HCT116 (cell line): ENCODE measurements around the gene CALHM3.

ENCODE experiments used
- CTCF ChIP-seq, 3 experiments: fragments of 200-600 bp in 1 of 3; sonication (generic) in 1 of 3; IDR thresholded peaks in 2 of 3; conservative IDR thresholded peaks in 1 of 3; 2 replicates each; pipeline ENCODE4 v1.5.1; 2012 to 2017; ENCODE audit warnings: low read depth in 2 of 3, low read length in 2 of 3, antibody characterized with exemption in 1 of 3, borderline replicate concordance in 1 of 3, control low read depth in 1 of 3, mild to moderate bottlenecking in 1 of 3, mixed read lengths in 1 of 3, mixed run types in 1 of 3, moderate library complexity in 1 of 3; ENCODE audit not compliant: insufficient read depth in 1 of 3
- EGR1 ChIP-seq: IDR thresholded peaks from 2 replicates; pipeline ENCODE4 v1.6.1; 2012; ENCODE audit warnings: low read depth
- POLR2A ChIP-seq: IDR thresholded peaks from 2 replicates; pipeline ENCODE4 v1.7.0; 2011; ENCODE audit warnings: borderline replicate concordance; ENCODE audit not compliant: insufficient read depth, insufficient read length; ENCODE audit errors: extremely low read depth
- POLR2AphosphoS5 ChIP-seq: IDR thresholded peaks from 2 replicates; pipeline ENCODE4 v1.6.1; 2011; ENCODE audit warnings: mild to moderate bottlenecking, low read depth, low read length, moderate library complexity
- SIN3A ChIP-seq: IDR thresholded peaks from 2 replicates; pipeline ENCODE4 v1.6.1; 2012; ENCODE audit warnings: low read depth
- ZFX ChIP-seq: fragments of 450-650 bp; IDR thresholded peaks from 2 replicates; pipeline ENCODE4 v1.6.1; 2017

- TF ChIP-seq POLR2AphosphoS5 (no peak), SIN3A (no peak), EGR1 (no peak), CTCF (IDR thresholded peaks at IDR 0.05 in 2 of 3, conservative IDR thresholded peaks at IDR 0.05 in 1 of 3; ENCODE audit: borderline replicate concordance in 1 of 3, insufficient read depth in 1 of 3, low read depth in 2 of 3, low read length in 2 of 3) (no peak), ZFX (no peak), POLR2A (no peak)
These were observed 5.0 kb downstream of the CALHM3 start for GRCh38 chr10:103474077-103474476.
